ENCODE results near the gene CEP72.

CEP72 gene

DNA sequence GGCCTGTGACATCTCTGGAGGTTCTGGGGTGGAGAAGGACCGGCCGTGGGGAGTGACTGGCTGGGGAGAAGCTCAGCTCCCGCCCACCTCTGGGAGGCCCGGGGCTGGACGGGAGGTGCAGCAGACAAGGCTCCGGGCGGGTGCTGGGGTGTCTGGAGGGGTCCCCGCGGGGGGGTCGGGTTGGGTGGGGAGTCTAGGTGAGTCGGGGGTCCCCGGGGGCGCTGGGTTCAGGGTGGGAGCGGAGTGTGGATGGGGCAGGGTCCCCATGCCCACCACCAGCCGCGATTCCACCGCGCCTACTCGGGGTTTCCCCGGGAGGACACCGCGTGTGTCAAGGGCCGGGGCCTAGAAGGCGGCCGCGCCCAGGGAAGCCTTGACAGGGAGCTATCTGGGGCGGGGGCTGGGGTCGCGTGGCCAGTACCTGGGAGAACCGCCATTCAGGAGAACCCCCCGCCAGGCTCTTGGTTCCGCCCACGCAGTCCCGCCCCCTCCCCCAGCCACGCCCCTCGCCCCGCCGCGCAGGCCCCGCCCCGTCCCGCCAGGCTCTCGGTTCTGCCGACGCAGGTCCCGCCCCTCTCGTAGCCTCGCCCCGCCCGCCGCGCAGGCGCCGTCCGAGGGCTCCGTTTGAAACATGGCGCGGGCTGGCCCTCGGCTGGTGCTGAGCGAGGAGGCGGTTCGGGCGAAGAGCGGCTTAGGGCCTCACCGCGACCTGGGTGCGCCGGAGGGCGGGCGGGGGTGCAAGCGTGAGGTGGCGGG, at the start of gene CEP72:
Gene CEP72 (plus strand): TSS at position 610 of the 756 bp plus-strand sequence. CDS start 22 bp downstream, at position 632.
- peak; percentile 93 for DNase-seq
- Histone ChIP-seq H3K27me3 (ENCODE audit: insufficient read depth, low read length, poor library complexity) (no peaks in the 10 kb centered on the region), H3K4me3 (ENCODE audit: low read depth in 1 of 2, low read length in 2 of 2) (peak within 1 kb of the TSS; percentile 55 to 80), H3K27ac (ENCODE audit: low read length) (peak within 1 kb of the TSS; percentile 67), H3K79me2 (ENCODE audit: insufficient read depth, low read length) (peaks cover 49% of the 10 kb centered on the region), H3K4me1 (ENCODE audit: insufficient read depth, low read length) (peaks cover 40% of the 10 kb centered on the region), H2AFZ (ENCODE audit: low read depth, low read length) (peak within 1 kb of the TSS; percentile 98), H3K9ac (ENCODE audit: low read depth, low read length) (peak within 1 kb of the TSS; percentile 74), H3K36me3 (ENCODE audit: insufficient read depth, low read length) (peaks cover 20% of the 10 kb centered on the region), H3K4me2 (ENCODE audit: insufficient read depth, low read length) (peak within 1 kb of the TSS; percentile 98), H3K9me3 (ENCODE audit: insufficient read depth, low read length, severe bottlenecking) (peaks cover 5% of the 10 kb centered on the region), H4K20me1 (ENCODE audit: insufficient read depth, low read length) (peaks cover 14% of the 10 kb centered on the region)
- ATAC-seq (ENCODE audit: insufficient read depth, low read depth), result peak; percentile 89
- TF ChIP-seq EZH2 (IDR thresholded peaks at IDR 0.05; ENCODE audit: borderline replicate concordance, low read depth, low read length, severe bottlenecking), result no peak
- TF ChIP-seq CTCF (IDR thresholded peaks at IDR 0.05; ENCODE audit: borderline replicate concordance, extremely low read depth, low read length, poor library complexity, severe bottlenecking), result no peak

- H3K27ac ChIP-seq (ENCODE audit: low read length), result no peak overlapping the region
- H3K4me3 ChIP-seq (ENCODE audit: low read depth in 1 of 2, low read length in 2 of 2), result no peak overlapping the region
- no peaks in the 10 kb centered on the region for H3K4me1 ChIP-seq (ENCODE audit: insufficient read depth, low read length)
- DNase-seq (no peak), ATAC-seq (ENCODE audit: insufficient read depth, low read depth) (no peak)
- no peaks in the 10 kb centered on the region for H4K20me1 ChIP-seq (ENCODE audit: insufficient read depth, low read length)
- TF ChIP-seq EZH2 (IDR thresholded peaks at IDR 0.05; ENCODE audit: borderline replicate concordance, low read depth, low read length, severe bottlenecking) (no peak), CTCF (IDR thresholded peaks at IDR 0.05; ENCODE audit: borderline replicate concordance, extremely low read depth, low read length, poor library complexity, severe bottlenecking) (no peak)
- H3K36me3 ChIP-seq (ENCODE audit: insufficient read depth, low read length), result no peaks in the 10 kb centered on the region
- H3K79me2 ChIP-seq (ENCODE audit: insufficient read depth, low read length), result no peaks in the 10 kb centered on the region
- no peak overlapping the region for H3K9ac ChIP-seq (ENCODE audit: low read depth, low read length)
- no peaks in the 10 kb centered on the region for H3K9me3 ChIP-seq (ENCODE audit: insufficient read depth, low read length, severe bottlenecking)
- H2AFZ ChIP-seq (ENCODE audit: low read depth, low read length), result no peak overlapping the region
- H3K4me2 ChIP-seq (ENCODE audit: insufficient read depth, low read length), result no peak overlapping the region
- no peaks in the 10 kb centered on the region for H3K27me3 ChIP-seq (ENCODE audit: insufficient read depth, low read length, poor library complexity)
These were observed 46.2 kb upstream of the CEP72 start for GRCh38 chr5:565782-566440.

- Histone ChIP-seq H3K4me2 (ENCODE audit: insufficient read depth, low read length) (no peak overlapping the region), H3K9ac (ENCODE audit: low read depth, low read length) (no peak overlapping the region), H3K9me3 (ENCODE audit: insufficient read depth, low read length, severe bottlenecking) (no peaks in the 10 kb centered on the region), H3K4me1 (ENCODE audit: insufficient read depth, low read length) (no peaks in the 10 kb centered on the region), H3K27ac (ENCODE audit: low read length) (no peak overlapping the region), H3K4me3 (ENCODE audit: low read depth in 1 of 2, low read length in 2 of 2) (no peak overlapping the region), H4K20me1 (ENCODE audit: insufficient read depth, low read length) (0 out of 2 replicates have a peak, but pooled peaks cover 2% of the 10 kb centered on the region), H3K36me3 (ENCODE audit: insufficient read depth, low read length) (no peaks in the 10 kb centered on the region), H3K79me2 (ENCODE audit: insufficient read depth, low read length) (no peaks in the 10 kb centered on the region), H3K27me3 (ENCODE audit: insufficient read depth, low read length, poor library complexity) (no peaks in the 10 kb centered on the region), H2AFZ (ENCODE audit: low read depth, low read length) (no peak overlapping the region)
- DNase-seq, result no peak
- no peak for ATAC-seq (ENCODE audit: insufficient read depth, low read depth)
- TF ChIP-seq CTCF (IDR thresholded peaks at IDR 0.05; ENCODE audit: borderline replicate concordance, extremely low read depth, low read length, poor library complexity, severe bottlenecking) (no peak), EZH2 (IDR thresholded peaks at IDR 0.05; ENCODE audit: borderline replicate concordance, low read depth, low read length, severe bottlenecking) (no peak)
These were observed 45.4 kb upstream of the CEP72 start for GRCh38 chr5:566636-567309.
